Measurements from ENCODE around the gene LGR4. TPM values are rescaled to one million over a fixed set of nuclear protein-coding genes. Genes with fewer than 3 reads are reported as not detected.

The LGR4 gene
- total RNA-seq, 1 donor from 2014 or later = not detected

DNA sequence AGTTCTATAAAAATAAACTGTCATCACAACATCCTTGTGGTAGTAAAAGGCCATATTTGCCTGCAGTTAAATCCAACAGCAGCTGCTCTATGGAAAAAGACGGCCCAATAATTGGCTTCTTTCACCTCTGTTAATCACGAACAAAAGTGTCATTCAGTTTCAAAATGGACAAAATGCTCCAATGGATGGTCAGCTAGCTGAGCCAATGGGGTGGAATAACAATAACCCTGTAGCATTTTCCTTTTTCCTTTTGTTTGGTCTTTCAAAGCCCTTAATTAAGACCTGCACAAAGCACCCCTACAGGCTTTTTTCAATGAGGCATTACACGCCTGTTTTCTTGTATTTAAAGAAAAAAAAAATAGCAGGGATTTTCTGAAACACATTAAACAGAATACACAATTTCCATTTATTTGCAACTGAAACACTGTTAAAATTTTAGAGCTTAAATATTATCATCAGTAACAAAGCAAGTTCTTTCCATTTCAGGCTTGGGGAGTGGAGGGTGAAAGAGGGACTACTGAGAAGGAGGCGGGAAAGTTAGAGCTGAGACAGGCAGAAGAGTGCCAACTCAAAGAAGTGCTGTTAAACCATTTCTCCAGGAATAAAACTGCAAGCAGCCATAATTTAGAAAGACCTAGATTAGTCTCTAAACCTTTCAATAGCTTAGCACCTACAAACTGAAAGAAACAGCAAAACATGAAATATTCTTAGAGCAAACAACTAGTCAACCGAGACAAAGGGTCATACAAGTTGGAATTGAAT lies 28.7 kb downstream of the LGR4 start:
- Mint-ChIP-seq H3K9me3 (no peaks in the 10 kb centered on the region), H3K27me3 (peaks cover 1% of the 10 kb centered on the region), H3K27ac (no peak overlapping the region), H3K4me3 (no peak overlapping the region), H3K36me3 (ENCODE audit: low read depth) (no peaks in the 10 kb centered on the region), H3K4me1 (no peaks in the 10 kb centered on the region)
- intact Hi-C loops (cut with micrococcal nuclease) = no loop called here
- DNase-seq = no peak

DNA sequence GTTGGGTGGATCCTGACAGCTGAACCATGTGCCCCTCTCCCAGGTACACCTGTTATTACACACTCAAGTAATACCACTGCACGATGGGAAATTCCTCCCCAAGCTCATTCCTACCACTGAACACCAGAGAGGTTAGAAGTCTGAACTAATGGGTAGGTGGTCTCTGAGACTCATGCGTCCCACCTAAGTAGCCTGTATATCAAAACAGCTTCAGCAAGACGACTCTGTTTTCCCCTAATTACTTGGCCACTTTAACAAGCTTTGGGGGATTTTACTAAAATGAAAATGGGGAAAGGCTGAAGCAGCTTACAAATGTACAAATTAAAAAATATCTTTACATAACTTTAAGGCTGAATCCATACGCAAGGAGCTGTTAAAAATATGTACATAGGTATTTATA lies 29.4 kb downstream of the LGR4 start:
- Mint-ChIP-seq H3K4me1 (no peaks in the 10 kb centered on the region), H3K4me3 (no peak overlapping the region), H3K27me3 (peaks cover 1% of the 10 kb centered on the region), H3K9me3 (no peaks in the 10 kb centered on the region), H3K27ac (no peak overlapping the region), H3K36me3 (ENCODE audit: low read depth) (no peaks in the 10 kb centered on the region)
- no peak for DNase-seq
- intact Hi-C loops (cut with micrococcal nuclease) = no loop called here

DNA sequence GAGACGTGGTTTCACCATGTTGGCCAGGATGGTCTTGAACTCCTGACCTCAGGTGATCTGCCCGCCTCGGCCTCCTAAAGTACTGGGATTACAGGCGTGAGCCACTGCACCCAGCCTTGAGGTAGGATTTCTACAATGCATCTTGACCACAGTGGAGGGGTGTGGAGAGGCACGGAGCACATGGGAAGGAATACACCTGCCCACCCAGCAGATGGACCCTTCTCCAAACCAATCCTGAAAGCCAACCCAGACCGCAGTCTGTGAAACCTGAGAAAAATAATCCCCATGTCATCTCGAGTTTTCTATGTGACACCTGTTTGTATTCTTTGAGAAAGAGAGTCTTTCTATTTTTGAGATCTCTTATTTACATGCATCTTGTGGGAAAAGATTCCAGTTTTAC lies 32.5 kb downstream of the LGR4 start:
- H3K27me3 Mint-ChIP-seq = peaks cover 1% of the 10 kb centered on the region
- H3K9me3 Mint-ChIP-seq = no peaks in the 10 kb centered on the region
- intact Hi-C loops (cut with micrococcal nuclease) = no loop called here
- H3K4me3 Mint-ChIP-seq = no peak overlapping the region
- no peaks in the 10 kb centered on the region for H3K36me3 Mint-ChIP-seq (ENCODE audit: low read depth)
- no peak for DNase-seq
- no peak overlapping the region for H3K27ac Mint-ChIP-seq
- H3K4me1 Mint-ChIP-seq = no peaks in the 10 kb centered on the region

DNA sequence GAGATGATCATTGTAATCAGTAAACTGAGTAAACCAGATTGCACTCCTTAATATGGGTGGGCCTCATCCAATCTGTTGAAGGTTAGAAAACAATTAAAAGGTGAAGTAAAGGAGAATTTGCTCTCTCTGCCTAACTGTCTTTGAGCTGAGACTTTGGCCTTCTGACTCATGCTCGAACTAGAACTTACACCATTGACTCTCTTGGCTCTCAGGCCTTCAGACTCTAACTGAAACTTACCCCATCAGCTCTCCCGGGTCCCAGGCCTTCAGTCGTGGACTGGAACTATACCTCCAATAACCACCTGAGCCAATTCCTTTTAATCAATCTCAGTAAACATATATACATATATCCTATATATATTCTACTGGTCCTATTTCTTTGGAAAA lies 34.0 kb downstream of the LGR4 start:
- Mint-ChIP-seq H3K4me3 (no peak overlapping the region), H3K27me3 (no peaks in the 10 kb centered on the region), H3K9me3 (no peaks in the 10 kb centered on the region), H3K36me3 (ENCODE audit: low read depth) (no peaks in the 10 kb centered on the region), H3K27ac (no peak overlapping the region), H3K4me1 (no peaks in the 10 kb centered on the region)
- no peak for DNase-seq
- intact Hi-C loops (cut with micrococcal nuclease) = no loop called here

DNA sequence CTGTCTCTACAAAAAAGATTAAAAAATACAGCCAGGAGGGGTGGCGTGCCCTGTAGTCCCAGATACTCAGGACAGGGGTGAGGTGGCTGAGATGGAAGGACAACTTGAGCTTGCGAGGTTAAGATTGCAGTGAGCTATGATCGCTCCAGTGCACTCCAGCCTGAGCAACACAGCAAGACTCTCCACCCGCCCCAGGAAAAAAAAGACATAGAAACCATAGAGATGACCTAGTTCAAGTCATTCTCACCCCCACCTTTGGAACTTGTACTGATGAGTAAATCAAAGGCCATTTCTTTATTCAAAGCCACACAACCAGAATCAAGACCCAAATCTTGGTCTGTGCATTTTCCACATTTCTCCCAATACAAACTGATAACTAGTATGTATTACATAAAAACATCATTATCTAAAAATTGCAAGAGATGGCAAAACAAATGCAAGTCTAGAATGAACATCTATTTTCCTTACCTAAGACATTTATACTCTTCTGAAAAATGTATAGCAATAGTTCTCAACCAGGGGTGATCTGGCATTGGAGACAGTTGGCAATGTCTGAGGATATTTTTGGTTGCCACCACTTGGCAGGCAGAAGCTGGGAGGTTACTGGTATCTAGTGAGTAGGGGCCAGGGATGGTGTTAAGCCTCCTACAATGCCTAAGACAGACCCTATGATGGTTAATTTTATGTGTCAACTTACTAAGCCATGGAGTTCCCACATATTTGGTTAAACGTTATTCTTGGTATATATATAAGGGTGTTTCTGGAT lies 34.6 kb downstream of the LGR4 start:
- Mint-ChIP-seq H3K4me1 (no peaks in the 10 kb centered on the region), H3K36me3 (ENCODE audit: low read depth) (no peaks in the 10 kb centered on the region), H3K9me3 (no peaks in the 10 kb centered on the region), H3K27me3 (no peaks in the 10 kb centered on the region), H3K4me3 (no peak overlapping the region), H3K27ac (no peak overlapping the region)
- no peak for DNase-seq
- intact Hi-C loops (cut with micrococcal nuclease) = no loop called here

GRCh38 chr11:27436916-27437315 lies 35.7 kb downstream of the LGR4 start:
- intact Hi-C loops (cut with micrococcal nuclease) = no loop called here

GRCh38 chr11:27433742-27434141 lies 38.8 kb downstream of the LGR4 start:
- no peak for DNase-seq
- Mint-ChIP-seq H3K4me1 (no peaks in the 10 kb centered on the region), H3K36me3 (ENCODE audit: low read depth) (no peaks in the 10 kb centered on the region), H3K27me3 (no peaks in the 10 kb centered on the region), H3K4me3 (no peak overlapping the region), H3K9me3 (no peaks in the 10 kb centered on the region), H3K27ac (no peak overlapping the region)
- intact Hi-C loops (cut with micrococcal nuclease) = no loop called here

More at GRCh38 chr11:27436916-27437315, 35.7 kb downstream of the LGR4 start:
- H3K4me3 Mint-ChIP-seq = no peak overlapping the region
- H3K27ac Mint-ChIP-seq = no peak overlapping the region
- no peaks in the 10 kb centered on the region for H3K36me3 Mint-ChIP-seq (ENCODE audit: low read depth)
- no peak for DNase-seq
- no peaks in the 10 kb centered on the region for H3K4me1 Mint-ChIP-seq
- H3K27me3 Mint-ChIP-seq = no peaks in the 10 kb centered on the region
- no peaks in the 10 kb centered on the region for H3K9me3 Mint-ChIP-seq

DNA sequence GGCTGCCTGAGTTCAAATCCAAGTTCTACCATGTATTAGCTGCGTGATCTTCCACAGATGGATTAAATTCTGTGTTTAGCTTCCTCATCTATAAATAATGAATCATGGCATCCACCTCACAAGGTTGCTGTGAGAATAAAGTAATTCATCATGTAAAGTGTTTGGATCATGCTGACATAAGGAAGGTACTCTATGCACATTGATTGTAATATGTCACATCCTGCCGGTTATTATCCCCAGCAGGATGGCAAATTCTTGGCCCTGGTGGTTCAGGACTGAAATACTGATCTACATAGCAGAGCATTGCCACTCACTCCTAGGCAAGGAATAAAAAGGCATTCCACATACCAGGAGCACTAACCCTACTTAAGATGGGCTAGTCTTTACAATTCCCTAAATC lies 40.8 kb downstream of the LGR4 start:
- no peak overlapping the region for H3K4me3 Mint-ChIP-seq
- H3K36me3 Mint-ChIP-seq (ENCODE audit: low read depth) = no peaks in the 10 kb centered on the region
- no peak for DNase-seq
- no peaks in the 10 kb centered on the region for H3K27me3 Mint-ChIP-seq
- H3K4me1 Mint-ChIP-seq = no peaks in the 10 kb centered on the region
- H3K9me3 Mint-ChIP-seq = no peaks in the 10 kb centered on the region
- H3K27ac Mint-ChIP-seq = no peak overlapping the region
- intact Hi-C loops (cut with micrococcal nuclease) = no loop called here

GRCh38 chr11:27429761-27430393 lies 42.7 kb downstream of the LGR4 start:
- Mint-ChIP-seq H3K27ac (no peak overlapping the region), H3K36me3 (ENCODE audit: low read depth) (no peaks in the 10 kb centered on the region), H3K4me3 (no peak overlapping the region), H3K9me3 (no peaks in the 10 kb centered on the region), H3K27me3 (no peaks in the 10 kb centered on the region), H3K4me1 (no peaks in the 10 kb centered on the region)
- no peak for DNase-seq
- intact Hi-C loops (cut with micrococcal nuclease) = no loop called here

DNA sequence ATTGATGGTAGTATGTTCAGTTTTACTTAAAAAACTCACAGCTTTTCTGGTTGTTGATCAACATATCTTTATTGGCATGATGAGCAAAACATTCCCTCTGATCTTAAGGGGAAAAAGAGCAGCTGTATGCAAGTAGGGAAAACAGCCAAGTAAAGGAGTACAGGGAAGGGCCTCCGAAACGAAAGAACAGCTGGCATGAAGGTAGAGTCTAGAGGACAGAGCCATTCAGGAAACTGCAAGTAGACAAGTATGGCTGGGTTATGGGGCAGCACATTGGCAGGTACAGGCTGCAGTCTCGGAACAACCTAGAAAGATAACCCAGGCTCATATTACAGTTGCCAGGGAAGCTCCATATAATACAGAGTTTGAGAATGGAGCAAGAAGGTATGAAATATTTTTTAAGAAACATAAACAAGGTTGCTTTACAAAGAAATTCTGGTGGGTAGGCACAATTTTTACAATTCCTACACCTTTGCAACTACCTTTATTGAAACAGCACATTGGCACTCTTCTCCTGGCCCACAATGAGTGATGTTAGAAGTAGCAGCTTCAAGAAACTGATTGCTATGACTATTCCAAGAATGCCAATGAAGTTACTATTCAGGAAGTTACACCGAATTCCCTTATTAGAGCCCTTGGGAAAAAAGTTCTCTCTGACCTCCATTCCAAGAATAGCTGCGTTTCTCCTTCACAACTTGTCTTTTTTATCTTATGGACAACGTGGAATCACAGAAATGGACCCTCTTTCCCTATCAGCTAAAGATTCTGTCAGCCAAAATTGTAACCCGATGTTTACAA lies 45.2 kb downstream of the LGR4 start:
- peaks cover 1% of the 10 kb centered on the region for H3K27me3 Mint-ChIP-seq
- intact Hi-C loops (cut with micrococcal nuclease) = no loop called here
- no peaks in the 10 kb centered on the region for H3K36me3 Mint-ChIP-seq (ENCODE audit: low read depth)
- H3K9me3 Mint-ChIP-seq = no peaks in the 10 kb centered on the region
- DNase-seq = no peak
- H3K4me1 Mint-ChIP-seq = no peaks in the 10 kb centered on the region
- no peak overlapping the region for H3K4me3 Mint-ChIP-seq
- no peak overlapping the region for H3K27ac Mint-ChIP-seq

DNA sequence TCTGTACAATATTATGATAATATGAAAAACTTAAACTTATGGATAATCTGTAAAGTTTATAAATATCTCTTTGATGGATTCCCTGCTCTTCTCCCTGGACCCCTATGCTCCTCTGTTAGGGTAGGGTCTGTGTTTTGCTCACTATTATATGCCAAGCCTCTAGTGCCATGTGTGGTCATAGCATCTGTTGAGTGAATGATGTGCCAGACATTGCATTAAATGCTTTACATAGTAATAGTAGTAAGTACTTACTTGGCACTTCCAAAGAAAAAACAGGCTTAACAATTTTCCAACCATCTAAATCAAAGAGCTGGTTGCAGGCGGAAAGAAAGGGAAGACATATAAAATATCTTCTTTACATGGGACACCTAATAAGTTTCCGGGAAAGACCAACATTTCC lies 46.8 kb downstream of the LGR4 start:
- intact Hi-C loops (cut with micrococcal nuclease) = no loop called here
- no peaks in the 10 kb centered on the region for H3K9me3 Mint-ChIP-seq
- H3K27ac Mint-ChIP-seq = no peak overlapping the region
- H3K4me3 Mint-ChIP-seq = no peak overlapping the region
- H3K36me3 Mint-ChIP-seq (ENCODE audit: low read depth) = no peaks in the 10 kb centered on the region
- no peaks in the 10 kb centered on the region for H3K4me1 Mint-ChIP-seq
- H3K27me3 Mint-ChIP-seq = peaks cover 1% of the 10 kb centered on the region
- no peak for DNase-seq

GRCh38 chr11:27423125-27423524 lies 49.5 kb downstream of the LGR4 start:
- Mint-ChIP-seq H3K4me1 (no peaks in the 10 kb centered on the region), H3K27ac (no peak overlapping the region), H3K4me3 (no peak overlapping the region), H3K9me3 (no peaks in the 10 kb centered on the region), H3K27me3 (peaks cover 1% of the 10 kb centered on the region), H3K36me3 (ENCODE audit: low read depth) (no peaks in the 10 kb centered on the region)
- no peak for DNase-seq
- intact Hi-C loops (cut with micrococcal nuclease) = no loop called here

DNA sequence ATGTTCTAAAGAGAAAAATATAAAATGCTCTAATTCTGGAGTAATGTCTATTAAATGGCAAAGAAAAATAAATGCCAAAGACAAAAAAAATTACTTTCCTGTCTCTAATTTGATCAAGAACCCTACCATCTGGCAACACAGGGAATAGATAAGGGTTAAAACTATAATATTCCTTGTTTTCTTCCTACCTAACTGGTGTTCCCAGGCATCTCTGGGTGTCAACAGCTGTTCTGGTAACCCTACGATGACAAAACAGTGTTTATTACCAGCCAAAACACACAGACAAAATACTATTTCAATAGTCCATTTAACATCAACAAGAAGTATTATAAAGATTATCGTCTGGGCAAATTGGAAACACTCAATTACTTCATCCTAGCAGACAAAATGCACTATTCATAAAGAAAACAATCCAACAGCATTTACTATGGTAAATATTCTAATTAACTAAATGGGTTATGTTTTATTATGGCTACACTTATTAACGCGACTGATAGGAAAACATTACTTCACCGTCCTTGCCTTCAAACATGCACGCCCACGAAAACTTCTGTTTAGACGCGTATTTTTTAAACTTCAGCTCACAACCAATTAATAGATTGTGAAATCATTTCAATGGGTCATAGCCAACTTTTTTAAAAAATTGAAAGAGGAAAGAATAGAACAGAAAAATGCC lies 50.6 kb downstream of the LGR4 start:
- no peaks in the 10 kb centered on the region for H3K36me3 Mint-ChIP-seq (ENCODE audit: low read depth)
- peaks cover 1% of the 10 kb centered on the region for H3K27me3 Mint-ChIP-seq
- H3K27ac Mint-ChIP-seq = no peak overlapping the region
- no peak overlapping the region for H3K4me3 Mint-ChIP-seq
- H3K9me3 Mint-ChIP-seq = no peaks in the 10 kb centered on the region
- H3K4me1 Mint-ChIP-seq = no peaks in the 10 kb centered on the region
- intact Hi-C loops (cut with micrococcal nuclease) = no loop called here
- DNase-seq = no peak

All from activated CD4-positive, alpha-beta T cell treated with anti-CD3 and anti-CD28 coated beads, Interleukin-2, amount 10 ng/mL, durations not matched to agents 24 days and 14 days (primary cell).